B cell (primary cell): Measurements from ENCODE around the gene C12orf75.

Experiments used
- EZH2 ChIP-seq: IDR thresholded peaks from 2 replicates; pipeline ENCODE4 v1.6.1; 2012; ENCODE audit warnings: borderline replicate concordance, low read depth, mild to moderate bottlenecking, moderate library complexity, low read length; ENCODE audit not compliant: insufficient read depth, poor library complexity, severe bottlenecking
- TF ChIP-seq, protein P1 (sequence below): fragments of 200-600 bp; IDR thresholded peaks from one replicate; pipeline ENCODE4 v1.8.0; 2022; ENCODE audit warnings: antibody characterized with exemption, mild to moderate bottlenecking

DNA sequence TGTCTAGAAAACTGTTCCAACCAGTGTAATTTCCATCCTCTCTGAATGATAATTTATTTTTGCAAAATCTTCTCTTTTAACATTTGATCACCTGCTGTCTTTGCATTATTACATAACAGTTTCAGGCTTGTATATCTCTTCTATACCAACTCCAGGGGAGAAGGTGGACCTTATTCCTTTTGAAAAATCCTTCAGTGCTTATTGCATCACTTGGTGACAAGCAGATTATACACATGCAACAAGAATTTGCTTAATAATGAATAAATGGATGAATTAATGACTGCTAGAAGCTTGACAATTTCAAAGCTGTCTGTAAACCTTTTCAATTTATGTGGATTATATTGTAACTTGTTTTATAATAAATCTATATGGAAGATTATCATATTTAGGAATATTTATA, 37.3 kb upstream of the C12orf75 start:
- TF ChIP-seq, protein P1, sequence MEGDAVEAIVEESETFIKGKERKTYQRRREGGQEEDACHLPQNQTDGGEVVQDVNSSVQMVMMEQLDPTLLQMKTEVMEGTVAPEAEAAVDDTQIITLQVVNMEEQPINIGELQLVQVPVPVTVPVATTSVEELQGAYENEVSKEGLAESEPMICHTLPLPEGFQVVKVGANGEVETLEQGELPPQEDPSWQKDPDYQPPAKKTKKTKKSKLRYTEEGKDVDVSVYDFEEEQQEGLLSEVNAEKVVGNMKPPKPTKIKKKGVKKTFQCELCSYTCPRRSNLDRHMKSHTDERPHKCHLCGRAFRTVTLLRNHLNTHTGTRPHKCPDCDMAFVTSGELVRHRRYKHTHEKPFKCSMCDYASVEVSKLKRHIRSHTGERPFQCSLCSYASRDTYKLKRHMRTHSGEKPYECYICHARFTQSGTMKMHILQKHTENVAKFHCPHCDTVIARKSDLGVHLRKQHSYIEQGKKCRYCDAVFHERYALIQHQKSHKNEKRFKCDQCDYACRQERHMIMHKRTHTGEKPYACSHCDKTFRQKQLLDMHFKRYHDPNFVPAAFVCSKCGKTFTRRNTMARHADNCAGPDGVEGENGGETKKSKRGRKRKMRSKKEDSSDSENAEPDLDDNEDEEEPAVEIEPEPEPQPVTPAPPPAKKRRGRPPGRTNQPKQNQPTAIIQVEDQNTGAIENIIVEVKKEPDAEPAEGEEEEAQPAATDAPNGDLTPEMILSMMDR: no peak
- TF ChIP-seq EZH2: no peak
